OCI-LY1 (cell line): ENCODE data around the gene PKDCC.

ENCODE experiments used
- EZH2 ChIP-seq: fragments of 200-600 bp; sonication (generic), shearing (Covaris generic); IDR thresholded peaks from 2 replicates; pipeline ENCODE4 v1.8.0; 2017; ENCODE audit warnings: borderline replicate concordance, mixed run types, mild to moderate bottlenecking, antibody characterized with exemption, low read length, moderate library complexity, mixed read lengths
- TF ChIP-seq, protein P1 (sequence below): fragments of 200-600 bp; sonication (generic), shearing (Covaris generic); IDR thresholded peaks from 2 replicates; pipeline ENCODE4 v1.5.1; 2017; ENCODE audit warnings: mild to moderate bottlenecking, antibody characterized with exemption, low read length, moderate library complexity, mixed read lengths

DNA sequence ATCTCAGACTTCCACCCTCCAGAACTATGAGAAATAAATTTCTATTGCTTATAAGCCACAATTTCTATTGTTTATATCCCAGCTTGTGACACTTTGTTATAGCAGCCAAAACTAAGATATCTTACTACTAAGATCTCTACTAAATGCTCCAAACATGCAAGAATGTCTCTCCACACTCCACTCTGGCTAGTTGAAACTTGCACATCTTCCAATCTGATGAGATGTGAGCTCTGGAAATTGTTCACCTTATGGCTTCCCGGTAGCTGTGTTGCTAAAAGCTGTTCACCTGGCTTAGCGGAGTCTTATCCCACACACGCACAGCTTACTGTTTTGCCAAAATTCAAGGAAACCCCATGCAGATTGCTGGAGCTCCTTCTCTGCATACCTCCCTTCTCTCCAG, 43.9 kb downstream of the PKDCC start:
- TF ChIP-seq, protein P1, sequence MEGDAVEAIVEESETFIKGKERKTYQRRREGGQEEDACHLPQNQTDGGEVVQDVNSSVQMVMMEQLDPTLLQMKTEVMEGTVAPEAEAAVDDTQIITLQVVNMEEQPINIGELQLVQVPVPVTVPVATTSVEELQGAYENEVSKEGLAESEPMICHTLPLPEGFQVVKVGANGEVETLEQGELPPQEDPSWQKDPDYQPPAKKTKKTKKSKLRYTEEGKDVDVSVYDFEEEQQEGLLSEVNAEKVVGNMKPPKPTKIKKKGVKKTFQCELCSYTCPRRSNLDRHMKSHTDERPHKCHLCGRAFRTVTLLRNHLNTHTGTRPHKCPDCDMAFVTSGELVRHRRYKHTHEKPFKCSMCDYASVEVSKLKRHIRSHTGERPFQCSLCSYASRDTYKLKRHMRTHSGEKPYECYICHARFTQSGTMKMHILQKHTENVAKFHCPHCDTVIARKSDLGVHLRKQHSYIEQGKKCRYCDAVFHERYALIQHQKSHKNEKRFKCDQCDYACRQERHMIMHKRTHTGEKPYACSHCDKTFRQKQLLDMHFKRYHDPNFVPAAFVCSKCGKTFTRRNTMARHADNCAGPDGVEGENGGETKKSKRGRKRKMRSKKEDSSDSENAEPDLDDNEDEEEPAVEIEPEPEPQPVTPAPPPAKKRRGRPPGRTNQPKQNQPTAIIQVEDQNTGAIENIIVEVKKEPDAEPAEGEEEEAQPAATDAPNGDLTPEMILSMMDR, result no peak
- TF ChIP-seq EZH2, result no peak
